ENCODE data around the gene CASP6.

- TF ChIP-seq ZNF274 (IDR thresholded peaks at IDR 0.05; ENCODE audit: low read depth, low read length): no peak
- TF ChIP-seq YY1 (IDR thresholded peaks at IDR 0.05; ENCODE audit: insufficient read depth, insufficient read length): no peak
Observed at GRCh38 chr4:109730619-109731545, 27.6 kb upstream of the CASP6 start.
